ENCODE measurements around the gene PAMR1.

Gene PAMR1

DNA sequence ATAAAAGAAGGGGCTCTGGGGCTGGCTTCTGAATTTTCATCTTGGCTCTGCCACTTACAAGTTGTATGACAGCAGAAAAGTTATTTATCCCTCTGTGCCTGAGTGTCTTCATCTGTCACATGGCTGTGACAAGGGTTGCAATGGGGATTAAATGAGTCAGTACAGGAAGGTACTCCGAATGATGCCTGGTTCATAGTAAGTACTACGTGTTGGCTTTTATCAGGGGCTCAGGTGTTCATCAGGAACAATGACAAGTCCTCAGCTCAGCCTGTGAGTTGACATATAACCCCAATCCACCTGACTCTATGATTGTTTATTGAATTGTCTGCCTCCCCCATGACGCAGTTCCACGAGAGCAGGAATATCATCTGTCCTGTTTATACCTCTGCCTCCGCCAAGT, 45.7 kb downstream of the PAMR1 start:
- TF ChIP-seq, protein P1, sequence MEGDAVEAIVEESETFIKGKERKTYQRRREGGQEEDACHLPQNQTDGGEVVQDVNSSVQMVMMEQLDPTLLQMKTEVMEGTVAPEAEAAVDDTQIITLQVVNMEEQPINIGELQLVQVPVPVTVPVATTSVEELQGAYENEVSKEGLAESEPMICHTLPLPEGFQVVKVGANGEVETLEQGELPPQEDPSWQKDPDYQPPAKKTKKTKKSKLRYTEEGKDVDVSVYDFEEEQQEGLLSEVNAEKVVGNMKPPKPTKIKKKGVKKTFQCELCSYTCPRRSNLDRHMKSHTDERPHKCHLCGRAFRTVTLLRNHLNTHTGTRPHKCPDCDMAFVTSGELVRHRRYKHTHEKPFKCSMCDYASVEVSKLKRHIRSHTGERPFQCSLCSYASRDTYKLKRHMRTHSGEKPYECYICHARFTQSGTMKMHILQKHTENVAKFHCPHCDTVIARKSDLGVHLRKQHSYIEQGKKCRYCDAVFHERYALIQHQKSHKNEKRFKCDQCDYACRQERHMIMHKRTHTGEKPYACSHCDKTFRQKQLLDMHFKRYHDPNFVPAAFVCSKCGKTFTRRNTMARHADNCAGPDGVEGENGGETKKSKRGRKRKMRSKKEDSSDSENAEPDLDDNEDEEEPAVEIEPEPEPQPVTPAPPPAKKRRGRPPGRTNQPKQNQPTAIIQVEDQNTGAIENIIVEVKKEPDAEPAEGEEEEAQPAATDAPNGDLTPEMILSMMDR (IDR thresholded peaks at IDR 0.05; ENCODE audit: control insufficient read depth, extremely low read depth, insufficient read depth) = no peak
- H3K4me3 ChIP-seq (ENCODE audit: low read depth, low read length) = no peak overlapping the region
- no peak for DNase-seq (ENCODE audit: low read depth)

GRCh38 chr11:35478471-35479091, 46.8 kb downstream of the PAMR1 start:
- no peak for DNase-seq (ENCODE audit: low read depth)
- no peak overlapping the region for H3K4me3 ChIP-seq (ENCODE audit: low read depth, low read length)
- TF ChIP-seq, protein P1 (IDR thresholded peaks at IDR 0.05; ENCODE audit: control insufficient read depth, extremely low read depth, insufficient read depth) = no peak

GRCh38 chr11:35477901-35478300, 47.5 kb downstream of the PAMR1 start:
- TF ChIP-seq, protein P1 (IDR thresholded peaks at IDR 0.05; ENCODE audit: control insufficient read depth, extremely low read depth, insufficient read depth) = no peak
- H3K4me3 ChIP-seq (ENCODE audit: low read depth, low read length) = no peak overlapping the region
- no peak for DNase-seq (ENCODE audit: low read depth)

DNA sequence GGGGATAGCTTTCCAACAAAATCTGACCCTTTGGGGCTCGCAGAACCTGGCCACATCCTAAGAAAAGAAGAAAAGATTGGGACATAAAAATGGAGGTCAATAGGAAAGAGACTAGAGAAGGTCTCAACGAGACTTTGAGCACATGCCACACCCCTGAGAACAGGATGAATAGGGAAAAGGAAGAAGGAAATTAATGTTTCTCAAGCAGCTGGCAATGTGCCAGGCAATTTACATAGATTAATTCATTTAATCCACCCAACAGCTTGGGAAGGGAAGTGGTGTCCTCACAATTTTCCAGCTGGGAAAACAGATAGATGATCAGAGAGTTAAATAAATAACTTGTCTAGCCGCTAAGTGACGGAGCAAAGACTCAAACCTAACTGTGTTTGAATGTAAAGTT, 50.7 kb downstream of the PAMR1 start:
- TF ChIP-seq, protein P1 (IDR thresholded peaks at IDR 0.05; ENCODE audit: control insufficient read depth, extremely low read depth, insufficient read depth) = no peak
- H3K4me3 ChIP-seq (ENCODE audit: low read depth, low read length) = no peak overlapping the region
- DNase-seq (ENCODE audit: low read depth) = no peak

DNA sequence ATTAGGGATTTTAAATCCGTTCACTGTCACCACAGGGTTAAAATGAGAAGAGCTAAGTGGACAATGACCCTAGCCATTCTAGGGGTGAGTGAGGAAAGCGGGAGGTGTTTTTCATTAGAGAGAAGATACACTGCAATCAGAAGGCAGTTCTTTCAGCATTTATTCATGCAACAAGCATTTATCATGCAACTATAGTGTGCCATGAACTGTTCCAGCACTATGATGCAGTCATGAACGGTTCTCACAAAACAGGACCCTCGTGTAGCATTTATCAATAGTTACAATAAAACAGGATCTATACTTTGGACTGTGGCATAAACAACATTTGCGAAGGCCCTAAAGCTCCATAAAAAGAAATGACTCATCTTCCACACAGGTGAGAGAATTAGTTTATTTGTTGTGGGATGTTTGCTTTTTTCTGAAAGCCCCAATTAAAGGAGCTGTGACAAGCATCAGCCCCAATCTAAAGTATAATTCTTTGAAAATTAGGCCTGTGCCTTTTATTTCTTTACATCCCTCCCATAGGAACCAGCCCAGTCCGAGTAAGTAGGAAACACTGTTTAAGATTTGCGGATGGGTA, 51.5 kb downstream of the PAMR1 start:
- TF ChIP-seq, protein P1 (IDR thresholded peaks at IDR 0.05; ENCODE audit: control insufficient read depth, extremely low read depth, insufficient read depth) = no peak
- no peak for DNase-seq (ENCODE audit: low read depth)
- no peak overlapping the region for H3K4me3 ChIP-seq (ENCODE audit: low read depth, low read length)

DNA sequence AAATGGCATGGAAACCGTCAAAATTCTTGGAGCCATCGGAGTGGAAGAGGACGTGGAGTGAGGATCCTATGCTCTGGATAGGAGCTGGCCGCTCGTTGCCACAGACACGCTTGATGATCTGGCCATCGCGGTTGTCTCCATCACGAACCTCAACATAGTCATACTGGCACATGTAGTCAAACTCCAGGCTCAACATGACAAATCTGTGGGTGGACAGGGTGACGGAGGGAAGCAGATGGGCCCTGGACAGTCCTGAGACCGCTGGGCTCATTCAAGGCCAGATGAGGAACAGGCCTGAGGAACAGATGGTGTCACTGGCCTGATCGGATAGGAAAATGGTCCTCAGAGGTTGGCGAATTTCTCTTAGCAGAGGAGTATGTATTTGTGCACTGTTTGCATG, 54.8 kb downstream of the PAMR1 start:
- TF ChIP-seq, protein P1 (IDR thresholded peaks at IDR 0.05; ENCODE audit: control insufficient read depth, extremely low read depth, insufficient read depth) = no peak
- no peak overlapping the region for H3K4me3 ChIP-seq (ENCODE audit: low read depth, low read length)
- DNase-seq (ENCODE audit: low read depth) = no peak

DNA sequence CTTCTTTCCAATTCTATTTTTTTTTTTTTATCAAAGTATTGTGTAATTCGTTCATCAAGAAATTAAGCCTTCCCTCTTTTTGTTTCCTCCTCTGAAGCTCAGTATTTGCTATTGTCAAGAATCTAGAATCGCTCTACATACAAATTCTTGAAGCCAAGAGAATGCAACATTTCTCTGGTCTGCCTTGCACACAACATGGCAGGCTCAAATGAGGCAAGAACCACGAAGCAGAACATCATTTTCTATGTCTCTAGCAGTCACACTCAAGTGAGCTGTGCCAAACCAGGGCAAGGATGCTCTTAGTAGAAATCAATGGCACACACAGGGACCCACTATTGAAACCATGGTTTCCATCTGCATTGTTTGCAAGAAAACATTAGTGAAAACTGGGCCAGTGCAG, 59.4 kb downstream of the PAMR1 start:
- no peak for DNase-seq (ENCODE audit: low read depth)
- TF ChIP-seq, protein P1 (IDR thresholded peaks at IDR 0.05; ENCODE audit: control insufficient read depth, extremely low read depth, insufficient read depth) = no peak
- H3K4me3 ChIP-seq (ENCODE audit: low read depth, low read length) = no peak overlapping the region

Measured in LNCaP clone FGC (cell line).